Suprapubic skin (tissue), 3 donors: ENCODE measurements around the gene RNF215.

ENCODE experiments used
- CTCF ChIP-seq, 2 donors: fragments of 200-600 bp in 1 of 2; fragments of 450-650 bp in 1 of 2; sonication (generic) in 1 of 2; IDR thresholded peaks; one replicate each; pipeline ENCODE4 v1.5.1; 2016 to 2019; ENCODE audit warnings: antibody characterized with exemption in 2 of 2, mild to moderate bottlenecking in 1 of 2, moderate library complexity in 1 of 2
- POLR2AphosphoS5 ChIP-seq, 3 donors: sonication (generic); formaldehyde crosslinking; IDR thresholded peaks; one replicate each; pipeline ENCODE4 v1.6.1; 2017; ENCODE audit warnings: antibody characterized with exemption in 3 of 3

GRCh38 chr22:30338802-30339201, 48.4 kb downstream of the RNF215 start:
- TF ChIP-seq CTCF (IDR thresholded peaks at IDR 0.05) (no peak), POLR2AphosphoS5 (IDR thresholded peaks at IDR 0.05) (no peak)
